ENCODE measurements around the gene RAI1.

- TF ChIP-seq EZH2 (IDR thresholded peaks at IDR 0.05), result no peak
- TF ChIP-seq FOXP2 (optimal IDR thresholded peaks at IDR 0.05; ENCODE audit: control extremely low read depth, extremely low read length, insufficient read depth), result no peak
Observed at GRCh38 chr17:17681187-17681743, at the start of gene RAI1.
